Keratinocyte (primary cell): ENCODE measurements around the gene ALOXE3. TPM values are rescaled to one million over a fixed set of nuclear protein-coding genes. Genes with fewer than 3 reads are reported as not detected.

ENCODE experiments used
- DNase-seq: peaks from one replicate; pipeline ENCODE4 v3.0.0-alpha.2; 2011; ENCODE audit warnings: low read depth, missing footprints, low spot score
- FAIRE-seq: peaks from 2 replicates; lab custom pipeline; 2011; peaks lifted over from hg19 to GRCh38; lab: Jason Lieb, UNC
- H2AFZ ChIP-seq: 2 replicates; pipeline ENCODE4 v1.6.0; 2012; ENCODE audit warnings: low read length, control low read depth, inconsistent platforms; ENCODE audit not compliant: control insufficient read depth
- H3K27ac ChIP-seq: 2 replicates; pipeline ENCODE4 v1.5.1; 2011; ENCODE audit warnings: low read length; ENCODE audit not compliant: control insufficient read depth, insufficient read depth
- H3K27me3 ChIP-seq: 3 replicates; pipeline ENCODE4 v1.6.0; 2011; ENCODE audit warnings: low read length; ENCODE audit not compliant: control insufficient read depth, insufficient read depth; ENCODE audit errors: extremely low read depth
- H3K36me3 ChIP-seq, 2 experiments: 2 replicates in 1 of 2; 3 replicates in 1 of 2; pipeline ENCODE4 v1.5.1; 2011; ENCODE audit warnings: low read length in 2 of 2, mild to moderate bottlenecking in 1 of 2; ENCODE audit not compliant: control insufficient read depth in 2 of 2, insufficient read depth in 2 of 2; ENCODE audit errors: extremely low read depth in 1 of 2
- H3K4me1 ChIP-seq: 3 replicates; pipeline ENCODE4 v1.5.1; 2011; ENCODE audit warnings: low read length; ENCODE audit not compliant: control insufficient read depth, insufficient read depth; ENCODE audit errors: extremely low read depth
- H3K4me2 ChIP-seq: 3 replicates; pipeline ENCODE4 v1.6.0; 2011; ENCODE audit warnings: low read depth, low read length; ENCODE audit not compliant: control insufficient read depth, insufficient read depth; ENCODE audit errors: extremely low read depth
- H3K4me3 ChIP-seq, 3 experiments: fragments of 200-600 bp in 1 of 3; sonication (generic) in 1 of 3; 2 replicates in 2 of 3; 3 replicates in 1 of 3; pipeline ENCODE4 v1.5.1; 2011 to 2016; ENCODE audit warnings: low read length in 3 of 3, mild to moderate bottlenecking in 3 of 3, control low read depth in 2 of 3, inconsistent platforms in 1 of 3, low read depth in 1 of 3, mixed read lengths in 1 of 3, mixed run types in 1 of 3, moderate library complexity in 1 of 3; ENCODE audit not compliant: control insufficient read depth in 2 of 3, insufficient read depth in 2 of 3; ENCODE audit errors: extremely low read depth in 1 of 3
- H3K79me2 ChIP-seq: 2 replicates; pipeline ENCODE4 v1.6.0; 2012; ENCODE audit warnings: low read length; ENCODE audit not compliant: control insufficient read depth, insufficient read depth
- H3K9ac ChIP-seq: 3 replicates; pipeline ENCODE4 v1.6.0; 2011; ENCODE audit warnings: low read length; ENCODE audit not compliant: control insufficient read depth, insufficient read depth; ENCODE audit errors: extremely low read depth
- H3K9me1 ChIP-seq: 3 replicates; pipeline ENCODE4 v1.6.0; 2011; ENCODE audit warnings: low read length; ENCODE audit not compliant: control insufficient read depth, insufficient read depth; ENCODE audit errors: extremely low read depth
- H3K9me3 ChIP-seq: 2 replicates; pipeline ENCODE4 v1.5.1; 2012; ENCODE audit warnings: low read depth, low read length; ENCODE audit not compliant: control insufficient read depth
- H4K20me1 ChIP-seq: 3 replicates; pipeline ENCODE4 v1.6.0; 2011; ENCODE audit warnings: low read length; ENCODE audit not compliant: control insufficient read depth, insufficient read depth; ENCODE audit errors: extremely low read depth
- CTCF ChIP-seq, 3 experiments: IDR thresholded peaks in 1 of 3; conservative IDR thresholded peaks in 1 of 3; optimal IDR thresholded peaks in 1 of 3; 2 replicates in 2 of 3; 3 replicates in 1 of 3; pipeline versions ENCODE3 to v1.5.1; 2011; ENCODE audit warnings: low read length in 3 of 3, mild to moderate bottlenecking in 3 of 3, moderate library complexity in 2 of 3, control low read depth in 1 of 3, inconsistent platforms in 1 of 3; ENCODE audit not compliant: insufficient read depth in 2 of 3; ENCODE audit errors: extremely low read depth in 1 of 3
- EZH2 ChIP-seq: IDR thresholded peaks from one replicate; pipeline ENCODE4 v1.6.1; 2012; ENCODE audit warnings: inconsistent platforms, mild to moderate bottlenecking, low read length, moderate library complexity
- dilution Hi-C: fragments of 300-500 bp; cut with MboI; formaldehyde crosslinking; loops from one replicate; pipeline ENCODE4 v1.7.0; 2020; ENCODE audit warnings: low sequenced_read_pairs; ENCODE audit not compliant: extremely low pct_ligation_motif_present
- polyA plus RNA-seq, 5 experiments: library from polyadenylated mRNA; depleted of rRNA in 3 of 5; stranded (reverse) in 3 of 5; stranded (forward) in 1 of 5; unstranded in 1 of 5; fragments of >200 nt; gene quantifications; 1 replicate in 1 of 5; 2 replicates in 3 of 5; 3 replicates in 1 of 5; pipeline versions ENCODE4 v1.2.1 to v1.2.3, GENCODE V29; 2011 to 2012; ENCODE audit warnings: missing spikeins in 2 of 5, low read depth in 1 of 5, low replicate concordance in 1 of 5

Gene ALOXE3
- polyA plus RNA-seq, 1 donor (not counting 4 experiments of a cell fraction or from before 2014, with no cell fraction given): 2.7 TPM

- H2AFZ ChIP-seq: no peak within 1 kb of the TSS
Measured at GRCh38 chr17:8152112-8152775, 33.9 kb upstream of the ALOXE3 start, which contains the start of gene PER1. TSS of gene PER1 (minus strand) at chr17:8152404. CDS start at chr17:8150706, 1,698 bp downstream.

GRCh38 chr17:8151641-8152111 lies 33.4 kb upstream of the ALOXE3 start:
- H3K9ac ChIP-seq: peak overlapping the region; percentile 100
- H3K79me2 ChIP-seq: peaks cover 53% of the 10 kb centered on the region
- no peaks in the 10 kb centered on the region for H3K27me3 ChIP-seq
- no peaks in the 10 kb centered on the region for H3K9me3 ChIP-seq
- peak overlapping the region; percentile 90 for H3K4me2 ChIP-seq
- H3K9me1 ChIP-seq: peaks cover 11% of the 10 kb centered on the region
- peaks cover 16% of the 10 kb centered on the region for H4K20me1 ChIP-seq
- peaks cover 33% of the 10 kb centered on the region for H3K4me1 ChIP-seq
- DNase-seq (no peak), FAIRE-seq (no peak)
- TF ChIP-seq EZH2 (no peak), CTCF (optimal IDR thresholded peaks at IDR 0.05 in 1 of 3, IDR thresholded peaks at IDR 0.05 in 1 of 3, conservative IDR thresholded peaks at IDR 0.05 in 1 of 3; ENCODE audit: extremely low read depth in 1 of 3, insufficient read depth in 2 of 3, low read length in 3 of 3) (no peak)
- H3K27ac ChIP-seq: peak overlapping the region; percentile 98
- H2AFZ ChIP-seq: no peak overlapping the region
- H3K4me3 ChIP-seq: peak overlapping the region; percentile 62 to 86 (median 83)
- dilution Hi-C loops: no loop called here
- peaks cover 34 to 51% of the 10 kb centered on the region in 2 experiments for H3K36me3 ChIP-seq

More at GRCh38 chr17:8152112-8152775, 33.9 kb upstream of the ALOXE3 start, which contains the start of gene PER1:
- dilution Hi-C loops: no loop called here
- peak within 1 kb of the TSS; percentile 100 for H3K9ac ChIP-seq
- peak within 1 kb of the TSS; percentile 98 for H3K27ac ChIP-seq
- H3K9me3 ChIP-seq: no peaks in the 10 kb centered on the region
- peaks cover 38% of the 10 kb centered on the region for H3K4me1 ChIP-seq
- peaks cover 13% of the 10 kb centered on the region for H4K20me1 ChIP-seq
- peaks cover 28 to 46% of the 10 kb centered on the region in 2 experiments for H3K36me3 ChIP-seq
- H3K4me3 ChIP-seq: peak within 1 kb of the TSS; percentile 62 to 86 (median 83)
- DNase-seq (no peak), FAIRE-seq (peak; percentile 71)
- peaks cover 53% of the 10 kb centered on the region for H3K79me2 ChIP-seq
- peak within 1 kb of the TSS; percentile 90 for H3K4me2 ChIP-seq
- no peak for TF ChIP-seq EZH2
- no peak for TF ChIP-seq CTCF (optimal IDR thresholded peaks at IDR 0.05 in 1 of 3, IDR thresholded peaks at IDR 0.05 in 1 of 3, conservative IDR thresholded peaks at IDR 0.05 in 1 of 3; ENCODE audit: extremely low read depth in 1 of 3, insufficient read depth in 2 of 3, low read length in 3 of 3)
- H3K27me3 ChIP-seq: no peaks in the 10 kb centered on the region
- peaks cover 11% of the 10 kb centered on the region for H3K9me1 ChIP-seq
